OCI-LY7 (cell line): ENCODE results near the gene RIN1. TPM values are rescaled to one million over a fixed set of nuclear protein-coding genes. Genes with fewer than 3 reads are reported as not detected.
"Not testable (repeated sequence)": the region's sequence is repeated elsewhere in the genome, so short reads cannot be mapped to it uniquely, and the experiment has no call there.

Source experiments
- Bru-seq: library from RNA; stranded (reverse); fragments of 400-500 nt; gene quantifications from one replicate; lab custom pipeline; 2021; lab: Mats Ljungman, UMichigan
- BruChase-seq, 2 experiments: library from RNA; stranded (reverse); fragments of 400-500 nt; gene quantifications; one replicate each; lab custom pipeline; 2021; lab: Mats Ljungman, UMichigan
- BruUV-seq: library from RNA; stranded (reverse); fragments of 400-500 nt; replicated peaks from 2 replicates; lab custom pipeline; 2021; lab: Mats Ljungman, UMichigan
- CTCF ChIA-PET: fragments of 300-600 bp; sonication (Branson Sonifier 250); formaldehyde crosslinking; loops from one replicate; lab custom pipeline; 2022; ENCODE audit warnings: antibody characterized with exemption; ENCODE audit not compliant: unreplicated experiment; lab: Charles Lee
- POLR2A ChIA-PET: fragments of 300-600 bp; sonication (Branson Sonifier 250); formaldehyde crosslinking; loops from one replicate; lab custom pipeline; 2022; ENCODE audit warnings: antibody characterized with exemption; lab: Charles Lee
- DNase-seq: peaks from one replicate; pipeline ENCODE4 v3.0.0-alpha.2; 2015; ENCODE audit warnings: low spot score
- H2AFZ ChIP-seq: fragments of 200-600 bp; sonication (generic), shearing (Covaris generic); 2 replicates; pipeline ENCODE4 v1.6.1; 2014; ENCODE audit warnings: mild to moderate bottlenecking, antibody characterized with exemption, low read length, moderate library complexity
- H3K27ac ChIP-seq: fragments of 200-600 bp; sonication (generic); 2 replicates; pipeline ENCODE4 v1.5.1; 2014; ENCODE audit warnings: mixed run types, low read depth, mild to moderate bottlenecking, moderate library complexity, low read length, inconsistent platforms; ENCODE audit not compliant: poor library complexity, severe bottlenecking
- H3K36me3 ChIP-seq: fragments of 200-600 bp; sonication (generic); 2 replicates; pipeline ENCODE4 v1.6.1; 2014; ENCODE audit warnings: mild to moderate bottlenecking, antibody characterized with exemption, low read length, moderate library complexity, mixed read lengths; ENCODE audit not compliant: insufficient read depth
- H3K4me1 ChIP-seq: fragments of 200-600 bp; sonication (generic); 2 replicates; pipeline ENCODE4 v1.5.1; 2014; ENCODE audit warnings: mild to moderate bottlenecking, low read length; ENCODE audit not compliant: insufficient read depth, poor library complexity, severe bottlenecking
- H3K4me2 ChIP-seq: fragments of 200-600 bp; sonication (generic); 2 replicates; pipeline ENCODE4 v1.6.1; 2014; ENCODE audit warnings: mild to moderate bottlenecking, low read length
- H3K4me3 ChIP-seq: fragments of 200-600 bp; sonication (generic); 2 replicates; pipeline ENCODE4 v1.5.1; 2014; ENCODE audit warnings: mild to moderate bottlenecking, low read depth, low read length; ENCODE audit not compliant: poor library complexity, severe bottlenecking
- H3K79me2 ChIP-seq: fragments of 200-600 bp; sonication (generic); 2 replicates; pipeline ENCODE4 v1.6.1; 2016; ENCODE audit warnings: low read depth, mild to moderate bottlenecking, low read length, moderate library complexity, mixed read lengths; ENCODE audit not compliant: insufficient read depth
- H3K9me2 ChIP-seq: fragments of 200-600 bp; sonication (generic); 2 replicates; pipeline ENCODE4 v1.6.1; 2016; ENCODE audit warnings: mild to moderate bottlenecking, low read length, mixed read lengths; ENCODE audit not compliant: insufficient read depth
- H3K9me3 ChIP-seq: fragments of 200-600 bp; sonication (generic); 2 replicates; pipeline ENCODE4 v1.6.1; 2014; ENCODE audit warnings: mild to moderate bottlenecking, mixed run types, low read length, mixed read lengths
- H4K20me1 ChIP-seq: fragments of 200-600 bp; sonication (generic); 2 replicates; pipeline ENCODE4 v1.6.1; 2014; ENCODE audit warnings: mild to moderate bottlenecking, antibody characterized with exemption, low read length, moderate library complexity, mixed read lengths; ENCODE audit not compliant: insufficient read depth
- CTCF ChIP-seq: fragments of 200-600 bp; sonication (generic); conservative IDR thresholded peaks from 2 replicates; pipeline ENCODE4 v1.5.1; 2014; ENCODE audit warnings: mild to moderate bottlenecking, antibody characterized with exemption, low read length, moderate library complexity, mixed read lengths
- EZH2phosphoT487 ChIP-seq: fragments of 200-600 bp; sonication (generic); IDR thresholded peaks from 2 replicates; pipeline ENCODE4 v1.6.1; 2018; ENCODE audit warnings: low read depth, borderline replicate concordance, mild to moderate bottlenecking, mixed run types, antibody characterized with exemption, low read length, moderate library complexity, mixed read lengths
- intact Hi-C: fragments of 100-400 bp; cut with micrococcal nuclease; formaldehyde crosslinking; loops from one replicate; pipeline ENCODE4 v1.10.0; 2022; ENCODE audit not compliant: unreplicated experiment
- long read RNA-seq: library from polyadenylated mRNA; stranded (forward); transcript quantifications from one replicate; pipeline ENCODE4 v2.0.0, GENCODE V29; 2022
- total RNA-seq, 2 experiments: library from RNA; depleted of rRNA in 1 of 2; stranded (reverse); fragments of >200 nt in 1 of 2; shearing (Covaris generic) in 1 of 2; gene quantifications; 2 replicates each; pipeline ENCODE4 v1.2.3, GENCODE V29; 2014 to 2022

The RIN1 gene
- 1.2 and 1.6 TPM in 2 replicates for total RNA-seq (2014; rRNA removed; shearing (Covaris generic))
- 2.9 and 3.7 TPM in 2 replicates for total RNA-seq (2022)
- percentile 26 among the genes with signal in this experiment for Bru-seq, nascent RNA
- BruChase-seq, experiment 1, labeled RNA remaining after a 6-hour chase: percentile 32 among the genes with signal in this experiment
- BruChase-seq, experiment 2, labeled RNA remaining after a 2-hour chase: percentile 35 among the genes with signal in this experiment
- long read RNA-seq, partial matches to known transcripts: 1 of 2 reads
- long read RNA-seq, other reads (novel, unspliced or antisense): 1 of 2 reads

GRCh38 chr11:66336234-66337102 is at the start of gene RIN1:
Gene RIN1, minus strand, starts transcription at chr11:66336434. Its CDS starts 32 bp downstream, at chr11:66336402.
- H3K4me3 ChIP-seq: no peak within 1 kb of the TSS
- intact Hi-C loops: no loop called here
- H3K4me2 ChIP-seq: peak within 1 kb of the TSS; percentile 2; the same call in 1 of the 2 replicates
- H3K36me3 ChIP-seq: peaks cover 49% of the 10 kb centered on the region
- CTCF ChIA-PET: interaction anchor here (0.6 kb wide), 1 partner anchor 24 kb away, joined by 3 read pairs; no protein-coding TSS in a partner anchor
- H3K4me1 ChIP-seq: peaks cover 14% of the 10 kb centered on the region
- POLR2A ChIA-PET: no interaction called here
- no peaks in the 10 kb centered on the region for H3K79me2 ChIP-seq
- no peaks in the 10 kb centered on the region for H3K9me2 ChIP-seq
- BruUV-seq: no TSS peak
- no peak for TF ChIP-seq EZH2phosphoT487
- peak; percentile 61 for TF ChIP-seq CTCF
- no peak within 1 kb of the TSS for H3K27ac ChIP-seq
- no peaks in the 10 kb centered on the region for H3K9me3 ChIP-seq
- no peaks in the 10 kb centered on the region for H4K20me1 ChIP-seq
- H2AFZ ChIP-seq: no peak within 1 kb of the TSS
- peak; percentile 39 for DNase-seq

GRCh38 chr11:66384316-66384715 is 48.1 kb upstream of the RIN1 start:
- H3K79me2 ChIP-seq, H3K4me3 ChIP-seq, H2AFZ ChIP-seq, H4K20me1 ChIP-seq, H3K36me3 ChIP-seq, H3K9me3 ChIP-seq, H3K27ac ChIP-seq, H3K4me2 ChIP-seq, H3K9me2 ChIP-seq, intact Hi-C loops, CTCF ChIA-PET, BruUV-seq, DNase-seq: not testable (repeated sequence)
- peaks cover 20% of the 10 kb centered on the region for H3K4me1 ChIP-seq
- POLR2A ChIA-PET: interaction anchor here (1.1 kb wide), 1 partner anchor 11 kb away, joined by 3 read pairs; no protein-coding TSS in a partner anchor

- intact Hi-C loops, H3K79me2 ChIP-seq, H3K36me3 ChIP-seq, H3K4me1 ChIP-seq, CTCF ChIA-PET, BruUV-seq, H3K4me3 ChIP-seq, H3K9me2 ChIP-seq, H2AFZ ChIP-seq, H3K9me3 ChIP-seq, H3K27ac ChIP-seq, DNase-seq, H4K20me1 ChIP-seq: not testable (repeated sequence)
- POLR2A ChIA-PET: interaction anchor here (0.6 to 0.8 kb wide), 4 partner anchors 9 to 447 kb away, joined by 3 read pairs; no protein-coding TSS in a partner anchor
- peak overlapping the region; percentile 17; the same call in 1 of the 2 replicates for H3K4me2 ChIP-seq
Observed at GRCh38 chr11:66380264-66380663, 44.0 kb upstream of the RIN1 start.

GRCh38 chr11:66373690-66374287 is 37.6 kb upstream of the RIN1 start:
- BruUV-seq, CTCF ChIA-PET, H3K4me3 ChIP-seq, H3K9me3 ChIP-seq, H3K27ac ChIP-seq, H3K9me2 ChIP-seq, DNase-seq, H3K4me2 ChIP-seq, H4K20me1 ChIP-seq: not testable (repeated sequence)
- peak overlapping the region; percentile 23; the same call in 1 of the 2 replicates for H2AFZ ChIP-seq
- peaks cover 22% of the 10 kb centered on the region for H3K4me1 ChIP-seq
- intact Hi-C loops: loop anchor here (2.0 kb wide), 1 partner anchor 13 kb away; no protein-coding TSS in a partner anchor
- H3K36me3 ChIP-seq: peaks cover 16% of the 10 kb centered on the region
- peaks cover 17% of the 10 kb centered on the region for H3K79me2 ChIP-seq
- POLR2A ChIA-PET: interaction anchor here (0.6 to 1.3 kb wide), 2 partner anchors 11 to 225 kb away, joined by 3 to 4 read pairs; no protein-coding TSS in a partner anchor
